Measurements from ENCODE around the gene ANGPTL2. TPM values are rescaled to one million over a fixed set of nuclear protein-coding genes. Genes with fewer than 3 reads are reported as not detected.

ANGPTL2 gene
- polyA plus RNA-seq, 1 donor = 15.5 TPM

- Histone ChIP-seq H3K36me3 (ENCODE audit: control insufficient read depth, insufficient read depth, low read length) (peaks cover 40% of the 10 kb centered on the region), H3K4me3 (ENCODE audit: low read length) (no peak overlapping the region), H3K27me3 (ENCODE audit: control insufficient read depth, insufficient read depth, low read length) (no peaks in the 10 kb centered on the region), H3K4me1 (ENCODE audit: control insufficient read depth, insufficient read depth, low read length) (peaks cover 12% of the 10 kb centered on the region), H3K9me3 (ENCODE audit: control insufficient read depth, low read depth, low read length) (no peaks in the 10 kb centered on the region), H3K27ac (ENCODE audit: low read length) (no peak overlapping the region)
- WGBS (ENCODE audit: insufficient coverage, low lambda C conversion rate) = no CpG with 5 or more reads among the region's 2 CpGs
- no peak for DNase-seq
These were observed 63.4 kb downstream of the ANGPTL2 start for GRCh38 chr9:127059030-127059429.

DNA sequence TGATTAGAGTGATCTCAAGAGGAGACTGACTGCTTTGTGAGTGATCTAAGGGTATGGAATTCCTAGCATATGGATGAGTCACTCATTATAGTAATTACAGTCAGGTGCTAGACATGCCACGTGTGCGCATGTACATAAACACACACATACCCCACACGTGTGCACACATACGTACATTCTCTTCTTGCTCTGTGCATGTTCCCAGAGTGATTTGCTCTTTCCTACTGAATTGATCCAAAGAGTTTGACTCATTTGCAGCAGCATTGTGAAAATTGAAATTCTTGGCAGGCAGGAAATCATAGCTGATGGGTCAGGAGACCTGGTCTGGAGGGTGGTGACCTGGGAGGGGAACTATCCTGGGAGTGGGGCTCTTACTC lies 63.8 kb downstream of the ANGPTL2 start:
- Histone ChIP-seq H3K27ac (ENCODE audit: low read length) (no peak overlapping the region), H3K4me1 (ENCODE audit: control insufficient read depth, insufficient read depth, low read length) (peaks cover 16% of the 10 kb centered on the region)
- WGBS (ENCODE audit: insufficient coverage, low lambda C conversion rate) = 100% methylated on average over 2 of the region's 4 CpGs

GRCh38 chr9:127058011-127058644 lies 64.3 kb downstream of the ANGPTL2 start:
- H3K27me3 ChIP-seq (ENCODE audit: control insufficient read depth, insufficient read depth, low read length) = no peaks in the 10 kb centered on the region
- peaks cover 16% of the 10 kb centered on the region for H3K4me1 ChIP-seq (ENCODE audit: control insufficient read depth, insufficient read depth, low read length)
- H3K9me3 ChIP-seq (ENCODE audit: control insufficient read depth, low read depth, low read length) = no peaks in the 10 kb centered on the region
- H3K4me3 ChIP-seq (ENCODE audit: low read length) = no peak overlapping the region
- peaks cover 49% of the 10 kb centered on the region for H3K36me3 ChIP-seq (ENCODE audit: control insufficient read depth, insufficient read depth, low read length)
- no peak for DNase-seq
- WGBS (ENCODE audit: insufficient coverage, low lambda C conversion rate) = 100% methylated on average over 1 of the region's 7 CpGs
- H3K27ac ChIP-seq (ENCODE audit: low read length) = no peak overlapping the region

More for the DNA sequence above, 63.8 kb downstream of the ANGPTL2 start:
- Histone ChIP-seq H3K27me3 (ENCODE audit: control insufficient read depth, insufficient read depth, low read length) (no peaks in the 10 kb centered on the region), H3K4me3 (ENCODE audit: low read length) (no peak overlapping the region), H3K36me3 (ENCODE audit: control insufficient read depth, insufficient read depth, low read length) (peaks cover 44% of the 10 kb centered on the region), H3K9me3 (ENCODE audit: control insufficient read depth, low read depth, low read length) (no peaks in the 10 kb centered on the region)
- no peak for DNase-seq

- no peak for DNase-seq
- Histone ChIP-seq H3K4me1 (ENCODE audit: control insufficient read depth, insufficient read depth, low read length) (peaks cover 16% of the 10 kb centered on the region), H3K36me3 (ENCODE audit: control insufficient read depth, insufficient read depth, low read length) (peaks cover 50% of the 10 kb centered on the region), H3K27me3 (ENCODE audit: control insufficient read depth, insufficient read depth, low read length) (no peaks in the 10 kb centered on the region), H3K9me3 (ENCODE audit: control insufficient read depth, low read depth, low read length) (no peaks in the 10 kb centered on the region), H3K4me3 (ENCODE audit: low read length) (no peak overlapping the region), H3K27ac (ENCODE audit: low read length) (no peak overlapping the region)
- no CpG with 5 or more reads among the region's 3 CpGs for WGBS (ENCODE audit: insufficient coverage, low lambda C conversion rate)
These were observed 66.0 kb downstream of the ANGPTL2 start for GRCh38 chr9:127056446-127056845.

DNA sequence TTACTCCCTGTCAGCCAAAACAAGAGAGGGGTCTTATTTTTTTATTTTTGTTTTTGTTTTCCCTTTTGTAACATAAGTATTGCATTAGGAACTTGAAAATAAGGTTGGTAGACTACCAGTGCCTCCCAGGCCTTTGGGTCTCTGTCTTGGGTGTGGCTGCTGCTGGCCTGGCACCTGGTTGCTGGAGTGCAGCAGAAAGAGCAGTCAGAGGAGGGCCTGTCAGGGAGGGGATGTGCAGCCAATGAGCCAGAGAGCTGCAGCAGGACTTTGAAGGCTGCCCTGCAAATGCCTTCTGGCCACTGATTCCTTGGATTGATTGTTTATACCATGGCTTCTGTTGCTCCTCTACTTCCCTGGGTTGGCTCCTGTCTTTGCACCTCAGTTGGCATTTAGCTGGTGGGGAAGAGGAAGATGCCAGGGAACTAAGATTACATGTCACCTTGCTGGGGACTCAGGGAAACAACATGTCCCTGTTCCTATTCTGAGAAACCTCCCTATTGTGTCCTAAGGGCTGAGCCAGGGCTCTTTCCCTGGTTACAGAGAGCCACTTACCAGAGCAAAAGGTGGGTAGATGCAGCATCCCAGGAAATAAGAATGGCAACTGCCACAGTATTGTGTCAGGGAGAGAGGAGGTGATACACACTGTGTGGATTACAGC lies 66.6 kb downstream of the ANGPTL2 start:
- H3K4me1 ChIP-seq (ENCODE audit: control insufficient read depth, insufficient read depth, low read length) = peaks cover 16% of the 10 kb centered on the region
- peaks cover 48% of the 10 kb centered on the region for H3K36me3 ChIP-seq (ENCODE audit: control insufficient read depth, insufficient read depth, low read length)
- H3K4me3 ChIP-seq (ENCODE audit: low read length) = no peak overlapping the region
- no peaks in the 10 kb centered on the region for H3K27me3 ChIP-seq (ENCODE audit: control insufficient read depth, insufficient read depth, low read length)
- no peak overlapping the region for H3K27ac ChIP-seq (ENCODE audit: low read length)
- H3K9me3 ChIP-seq (ENCODE audit: control insufficient read depth, low read depth, low read length) = no peaks in the 10 kb centered on the region
- DNase-seq = no peak

DNA sequence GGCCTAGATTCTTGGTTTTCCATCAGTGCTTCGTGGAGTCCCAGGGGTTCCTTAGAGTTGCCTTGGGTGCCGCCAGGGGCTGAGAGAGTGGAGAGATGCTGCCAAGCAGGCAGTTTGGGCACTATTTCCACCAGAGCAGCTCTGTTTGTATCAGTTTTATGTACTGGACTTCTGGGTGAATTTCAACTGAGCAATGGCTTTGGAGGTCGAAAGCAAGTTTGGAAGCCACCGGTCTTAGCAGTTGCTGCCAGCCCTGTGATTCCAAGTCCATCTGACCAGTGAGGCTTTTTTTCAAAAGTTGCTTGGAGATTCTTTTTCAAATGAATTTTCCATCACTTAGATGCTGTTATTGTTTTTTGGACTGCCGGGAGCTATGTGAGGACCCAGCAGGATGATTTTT lies 68.5 kb downstream of the ANGPTL2 start:
- Histone ChIP-seq H3K4me1 (ENCODE audit: control insufficient read depth, insufficient read depth, low read length) (peaks cover 14% of the 10 kb centered on the region), H3K36me3 (ENCODE audit: control insufficient read depth, insufficient read depth, low read length) (peaks cover 47% of the 10 kb centered on the region), H3K27me3 (ENCODE audit: control insufficient read depth, insufficient read depth, low read length) (no peaks in the 10 kb centered on the region), H3K27ac (ENCODE audit: low read length) (peak overlapping the region; percentile 8), H3K9me3 (ENCODE audit: control insufficient read depth, low read depth, low read length) (no peaks in the 10 kb centered on the region), H3K4me3 (ENCODE audit: low read length) (no peak overlapping the region)
- no peak for DNase-seq
- WGBS (ENCODE audit: insufficient coverage, low lambda C conversion rate) = no CpG with 5 or more reads among the region's 5 CpGs

DNA sequence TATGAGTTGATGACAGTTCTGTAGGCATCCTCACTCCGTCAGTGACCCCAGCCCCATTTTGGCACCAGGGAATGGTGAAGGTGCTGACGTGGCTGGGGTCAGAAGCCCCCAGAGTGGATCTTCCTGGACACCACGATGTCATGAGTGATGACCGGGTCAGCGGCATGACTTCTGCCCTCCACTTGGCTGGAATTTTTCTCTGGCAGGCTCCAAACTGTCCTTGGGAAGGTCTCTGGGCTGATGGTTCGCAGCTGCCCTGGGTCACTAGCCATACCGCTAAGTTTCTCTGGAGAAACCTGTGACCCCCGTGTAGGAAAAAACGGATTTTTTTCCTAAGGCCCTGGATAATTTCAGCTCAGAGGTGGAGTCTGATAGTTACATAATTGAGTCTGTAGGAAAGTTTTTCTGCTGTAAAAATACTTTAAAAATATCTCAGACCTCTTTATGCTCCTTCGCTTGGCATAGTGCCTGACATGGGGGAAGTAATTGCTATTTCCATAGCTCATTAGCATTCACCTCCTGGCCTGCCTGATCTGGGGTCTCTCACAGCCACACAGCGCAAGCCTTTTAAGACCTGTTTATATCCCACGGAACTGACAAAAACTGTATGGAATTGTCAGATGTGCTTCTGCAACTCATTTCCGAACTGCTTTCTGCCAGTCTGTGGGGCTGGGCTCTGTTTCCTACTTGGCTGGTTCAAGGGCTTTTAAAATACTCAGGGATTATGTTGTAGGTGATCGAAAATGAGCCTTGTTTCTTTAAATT lies 69.2 kb downstream of the ANGPTL2 start:
- H3K4me1 ChIP-seq (ENCODE audit: control insufficient read depth, insufficient read depth, low read length) = peaks cover 7% of the 10 kb centered on the region
- H3K36me3 ChIP-seq (ENCODE audit: control insufficient read depth, insufficient read depth, low read length) = peaks cover 46% of the 10 kb centered on the region
- peak overlapping the region; percentile 48 for H3K27ac ChIP-seq (ENCODE audit: low read length)
- no peaks in the 10 kb centered on the region for H3K9me3 ChIP-seq (ENCODE audit: control insufficient read depth, low read depth, low read length)
- peak in 1 of 2 donors; percentile 14 for DNase-seq
- no CpG with 5 or more reads among the region's 14 CpGs for WGBS (ENCODE audit: insufficient coverage, low lambda C conversion rate)
- H3K4me3 ChIP-seq (ENCODE audit: low read length) = no peak overlapping the region
- H3K27me3 ChIP-seq (ENCODE audit: control insufficient read depth, insufficient read depth, low read length) = no peaks in the 10 kb centered on the region

- Histone ChIP-seq H3K36me3 (ENCODE audit: control insufficient read depth, insufficient read depth, low read length) (peaks cover 40% of the 10 kb centered on the region), H3K27me3 (ENCODE audit: control insufficient read depth, insufficient read depth, low read length) (no peaks in the 10 kb centered on the region), H3K27ac (ENCODE audit: low read length) (no peak overlapping the region), H3K4me1 (ENCODE audit: control insufficient read depth, insufficient read depth, low read length) (peaks cover 3% of the 10 kb centered on the region), H3K9me3 (ENCODE audit: control insufficient read depth, low read depth, low read length) (no peaks in the 10 kb centered on the region), H3K4me3 (ENCODE audit: low read length) (no peak overlapping the region)
- no peak for DNase-seq
- WGBS (ENCODE audit: insufficient coverage, low lambda C conversion rate) = 100% methylated on average over 1 of the region's 8 CpGs
These were observed 70.4 kb downstream of the ANGPTL2 start for GRCh38 chr9:127051881-127052595.

DNA sequence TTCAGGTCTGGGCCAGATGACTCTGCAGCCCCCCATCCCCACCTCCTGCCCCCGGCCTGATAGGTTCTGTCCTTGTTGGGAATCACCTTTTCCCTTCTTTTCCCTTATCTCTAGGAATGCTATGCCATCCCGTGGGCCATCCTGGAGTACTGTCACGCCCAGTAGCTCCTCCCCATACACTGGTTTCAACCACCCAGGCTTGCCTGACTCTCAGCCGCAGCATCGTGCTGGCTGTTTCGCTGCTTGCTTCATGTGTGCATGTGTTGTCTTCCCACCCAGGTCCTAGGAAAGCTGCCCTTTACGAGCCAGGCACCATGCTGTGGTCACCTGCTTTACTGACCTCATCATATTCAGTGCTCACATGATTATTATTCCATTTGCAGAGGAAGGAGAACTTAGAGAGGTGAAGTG lies 71.8 kb downstream of the ANGPTL2 start:
- Histone ChIP-seq H3K4me1 (ENCODE audit: control insufficient read depth, insufficient read depth, low read length) (peaks cover 3% of the 10 kb centered on the region), H3K9me3 (ENCODE audit: control insufficient read depth, low read depth, low read length) (no peaks in the 10 kb centered on the region), H3K27me3 (ENCODE audit: control insufficient read depth, insufficient read depth, low read length) (no peaks in the 10 kb centered on the region), H3K27ac (ENCODE audit: low read length) (no peak overlapping the region), H3K4me3 (ENCODE audit: low read length) (no peak overlapping the region), H3K36me3 (ENCODE audit: control insufficient read depth, insufficient read depth, low read length) (peaks cover 29% of the 10 kb centered on the region)
- WGBS (ENCODE audit: insufficient coverage, low lambda C conversion rate) = no CpG with 5 or more reads among the region's 7 CpGs
- DNase-seq = no peak

- DNase-seq = no peak
- H3K27me3 ChIP-seq (ENCODE audit: control insufficient read depth, insufficient read depth, low read length) = no peaks in the 10 kb centered on the region
- H3K36me3 ChIP-seq (ENCODE audit: control insufficient read depth, insufficient read depth, low read length) = peaks cover 29% of the 10 kb centered on the region
- H3K9me3 ChIP-seq (ENCODE audit: control insufficient read depth, low read depth, low read length) = no peaks in the 10 kb centered on the region
- no peak overlapping the region for H3K4me3 ChIP-seq (ENCODE audit: low read length)
- no peak overlapping the region for H3K27ac ChIP-seq (ENCODE audit: low read length)
- no CpG with 5 or more reads among the region's 3 CpGs for WGBS (ENCODE audit: insufficient coverage, low lambda C conversion rate)
- peaks cover 3% of the 10 kb centered on the region for H3K4me1 ChIP-seq (ENCODE audit: control insufficient read depth, insufficient read depth, low read length)
These were observed 72.3 kb downstream of the ANGPTL2 start for GRCh38 chr9:127050152-127050551.
